A549 treated with DMSO at 1 μM for 4 hours (cell line): ENCODE data around the gene GPR146. TPM values are rescaled to one million over a fixed set of nuclear protein-coding genes. Genes with fewer than 3 reads are reported as not detected.

Experiments
- total RNA-seq: library from RNA; stranded (reverse); fragments of 200-300 nt; extraction: Qiagen RNA extraction; gene quantifications from 5 replicates; pipeline ENCODE4 v1.2.3, GENCODE V29; 2022; ENCODE audit warnings: low read depth

Gene GPR146, protein sequence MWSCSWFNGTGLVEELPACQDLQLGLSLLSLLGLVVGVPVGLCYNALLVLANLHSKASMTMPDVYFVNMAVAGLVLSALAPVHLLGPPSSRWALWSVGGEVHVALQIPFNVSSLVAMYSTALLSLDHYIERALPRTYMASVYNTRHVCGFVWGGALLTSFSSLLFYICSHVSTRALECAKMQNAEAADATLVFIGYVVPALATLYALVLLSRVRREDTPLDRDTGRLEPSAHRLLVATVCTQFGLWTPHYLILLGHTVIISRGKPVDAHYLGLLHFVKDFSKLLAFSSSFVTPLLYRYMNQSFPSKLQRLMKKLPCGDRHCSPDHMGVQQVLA
- 2.0 to 2.3 TPM (median 2.1 TPM) in 5 replicates for total RNA-seq

DNA sequence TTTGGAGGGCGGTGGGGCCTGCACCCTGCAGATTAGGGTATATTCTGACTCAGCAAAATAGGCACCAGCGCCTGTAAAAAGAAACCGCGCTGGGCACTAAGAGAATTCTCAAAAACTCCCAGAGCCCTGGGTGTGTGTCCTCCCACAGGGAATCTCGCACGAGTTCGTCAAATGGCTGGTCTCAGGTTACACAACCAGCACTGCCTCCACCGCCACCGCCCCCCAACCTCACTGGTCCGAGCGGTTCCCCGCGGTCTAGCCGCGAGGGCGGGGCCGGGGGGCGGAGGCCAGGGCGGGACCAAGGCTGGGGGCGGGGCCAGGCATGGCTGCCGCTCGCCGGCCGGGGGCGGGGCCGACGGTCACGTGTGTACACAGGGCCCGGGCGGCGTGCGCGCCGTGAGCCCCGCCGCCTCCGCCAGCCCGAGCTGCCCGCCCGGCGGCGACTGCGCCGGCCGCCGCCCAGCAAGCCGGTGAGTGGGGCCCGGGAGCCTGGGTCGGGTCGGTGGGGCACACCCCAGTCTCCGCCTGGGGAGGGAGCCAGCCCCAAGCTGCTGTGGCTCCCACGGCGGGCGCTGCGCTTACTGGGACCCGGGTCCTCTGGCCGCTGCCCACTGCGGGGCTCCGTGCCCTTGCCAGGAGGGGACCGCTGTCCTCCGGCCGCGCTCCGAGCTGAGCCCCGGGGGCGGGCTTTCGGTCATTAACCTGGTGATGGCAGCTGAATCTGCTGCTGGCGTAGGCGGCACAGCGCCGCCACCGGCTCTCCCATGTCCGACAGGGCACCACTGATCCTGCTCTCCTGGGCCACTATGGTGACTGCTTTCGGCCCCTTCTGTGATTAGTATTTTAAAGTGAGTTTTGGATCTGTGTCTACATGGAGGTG is at the start of gene GPR146:
Gene GPR146, plus strand, starts transcription at position 358 of the 880 bp plus-strand sequence. CDS start 12,970 bp downstream, outside the sequence.

DNA sequence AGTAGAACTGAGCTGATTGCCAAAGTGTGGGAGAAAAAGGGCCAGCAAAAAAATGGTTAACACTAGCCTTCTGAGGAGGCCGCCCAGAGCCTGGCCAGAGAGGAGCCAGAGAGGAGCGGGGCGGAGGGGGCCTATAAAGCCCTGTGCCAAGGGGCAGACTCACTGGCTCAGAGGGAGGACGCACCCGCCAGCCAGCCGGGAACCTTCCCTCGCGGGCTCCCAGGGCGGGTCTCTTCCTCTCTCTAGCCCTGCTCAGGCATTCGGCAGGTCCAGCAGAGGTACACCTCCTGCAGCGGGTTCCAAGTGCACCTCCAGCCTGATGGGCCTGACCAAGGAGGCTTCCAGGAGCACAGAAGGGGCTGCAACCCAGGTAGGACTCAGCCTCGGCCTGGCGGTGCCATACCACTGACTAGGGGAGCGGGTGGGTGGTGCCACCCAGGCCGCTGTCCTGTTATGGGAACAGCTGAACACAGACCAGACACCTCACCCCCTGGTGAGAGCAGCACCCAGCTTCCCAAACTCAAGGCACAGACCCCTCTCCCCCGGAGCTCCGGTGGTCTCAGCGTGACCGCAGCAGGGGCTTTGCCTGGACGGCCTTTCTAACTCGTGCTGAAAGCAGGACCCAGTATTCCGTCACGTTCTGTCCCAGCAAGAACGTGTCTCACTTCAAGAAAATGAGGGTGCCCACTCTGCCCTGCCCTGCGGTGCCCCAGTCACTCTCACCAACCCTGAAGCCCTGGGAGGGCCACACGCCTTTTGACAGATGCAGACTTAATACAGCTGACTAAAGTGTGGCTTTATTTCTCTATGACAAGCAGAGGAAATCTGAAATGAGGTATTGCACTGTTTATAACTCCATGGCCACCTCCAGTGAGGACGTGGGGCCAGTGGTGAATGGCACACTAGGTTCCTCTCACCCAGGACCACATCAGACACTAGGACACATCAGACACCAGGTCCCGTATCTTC is 43.9 kb downstream of the GPR146 start, which contains the start of gene GPER1:
Gene GPER1, plus strand, starts transcription at position 162 of the 969 bp plus-strand sequence. CDS start 3,616 bp downstream, outside the sequence.

Other genes with a start within 250 kb of the GPR146 start
- 82.0 to 101 TPM (median 95.8 TPM) in 5 replicates for gene SUN1, start 212.1 kb upstream of the GPR146 start, total RNA-seq
- gene GET4, start 168.0 kb upstream of the GPR146 start, total RNA-seq: 38.2 to 65.9 TPM (median 53.4 TPM) in 5 replicates
- gene ADAP1, start 89.9 kb upstream of the GPR146 start, total RNA-seq: 3.8 to 5.7 TPM (median 4.1 TPM) in 5 replicates
- gene COX19, start 69.0 kb upstream of the GPR146 start, total RNA-seq: 5.5 to 6.8 TPM (median 5.9 TPM) in 5 replicates
- 0.03 to 0.11 TPM in 2 of 5 replicates, not detected in the others for gene CYP2W1, start 61.4 kb upstream of the GPR146 start, total RNA-seq
- 0.64 to 1.1 TPM (median 0.79 TPM) in 5 replicates for gene GPER1, start 43.6 kb downstream of the GPR146 start, total RNA-seq
- 51.4 to 65.0 TPM (median 61.0 TPM) in 5 replicates for gene ZFAND2A, start 115.7 kb downstream of the GPR146 start, total RNA-seq
- gene UNCX, start 188.3 kb downstream of the GPR146 start, total RNA-seq: 0.07 to 0.08 TPM in 2 of 5 replicates, not detected in the others